Keratinocyte (primary cell): ENCODE measurements around the gene FCRL5. TPM values are rescaled to one million over a fixed set of nuclear protein-coding genes. Genes with fewer than 3 reads are reported as not detected.

Experiments used
- DNase-seq: peaks from one replicate; pipeline ENCODE4 v3.0.0-alpha.2; 2011; ENCODE audit warnings: low read depth, missing footprints, low spot score
- FAIRE-seq: peaks from 2 replicates; lab custom pipeline; 2011; peaks lifted over from hg19 to GRCh38; lab: Jason Lieb, UNC
- H2AFZ ChIP-seq: 2 replicates; pipeline ENCODE4 v1.6.0; 2012; ENCODE audit warnings: low read length, control low read depth, inconsistent platforms; ENCODE audit not compliant: control insufficient read depth
- H3K27ac ChIP-seq: 2 replicates; pipeline ENCODE4 v1.5.1; 2011; ENCODE audit warnings: low read length; ENCODE audit not compliant: control insufficient read depth, insufficient read depth
- H3K27me3 ChIP-seq: 3 replicates; pipeline ENCODE4 v1.6.0; 2011; ENCODE audit warnings: low read length; ENCODE audit not compliant: control insufficient read depth, insufficient read depth; ENCODE audit errors: extremely low read depth
- H3K36me3 ChIP-seq, 2 experiments: 2 replicates in 1 of 2; 3 replicates in 1 of 2; pipeline ENCODE4 v1.5.1; 2011; ENCODE audit warnings: low read length in 2 of 2, mild to moderate bottlenecking in 1 of 2; ENCODE audit not compliant: control insufficient read depth in 2 of 2, insufficient read depth in 2 of 2; ENCODE audit errors: extremely low read depth in 1 of 2
- H3K4me1 ChIP-seq: 3 replicates; pipeline ENCODE4 v1.5.1; 2011; ENCODE audit warnings: low read length; ENCODE audit not compliant: control insufficient read depth, insufficient read depth; ENCODE audit errors: extremely low read depth
- H3K4me2 ChIP-seq: 3 replicates; pipeline ENCODE4 v1.6.0; 2011; ENCODE audit warnings: low read depth, low read length; ENCODE audit not compliant: control insufficient read depth, insufficient read depth; ENCODE audit errors: extremely low read depth
- H3K4me3 ChIP-seq, 3 experiments: fragments of 200-600 bp in 1 of 3; sonication (generic) in 1 of 3; 2 replicates in 2 of 3; 3 replicates in 1 of 3; pipeline ENCODE4 v1.5.1; 2011 to 2016; ENCODE audit warnings: low read length in 3 of 3, mild to moderate bottlenecking in 3 of 3, control low read depth in 2 of 3, inconsistent platforms in 1 of 3, low read depth in 1 of 3, mixed read lengths in 1 of 3, mixed run types in 1 of 3, moderate library complexity in 1 of 3; ENCODE audit not compliant: control insufficient read depth in 2 of 3, insufficient read depth in 2 of 3; ENCODE audit errors: extremely low read depth in 1 of 3
- H3K79me2 ChIP-seq: 2 replicates; pipeline ENCODE4 v1.6.0; 2012; ENCODE audit warnings: low read length; ENCODE audit not compliant: control insufficient read depth, insufficient read depth
- H3K9ac ChIP-seq: 3 replicates; pipeline ENCODE4 v1.6.0; 2011; ENCODE audit warnings: low read length; ENCODE audit not compliant: control insufficient read depth, insufficient read depth; ENCODE audit errors: extremely low read depth
- H3K9me1 ChIP-seq: 3 replicates; pipeline ENCODE4 v1.6.0; 2011; ENCODE audit warnings: low read length; ENCODE audit not compliant: control insufficient read depth, insufficient read depth; ENCODE audit errors: extremely low read depth
- H3K9me3 ChIP-seq: 2 replicates; pipeline ENCODE4 v1.5.1; 2012; ENCODE audit warnings: low read depth, low read length; ENCODE audit not compliant: control insufficient read depth
- H4K20me1 ChIP-seq: 3 replicates; pipeline ENCODE4 v1.6.0; 2011; ENCODE audit warnings: low read length; ENCODE audit not compliant: control insufficient read depth, insufficient read depth; ENCODE audit errors: extremely low read depth
- CTCF ChIP-seq, 3 experiments: IDR thresholded peaks in 1 of 3; conservative IDR thresholded peaks in 1 of 3; optimal IDR thresholded peaks in 1 of 3; 2 replicates in 2 of 3; 3 replicates in 1 of 3; pipeline versions ENCODE3 to v1.5.1; 2011; ENCODE audit warnings: low read length in 3 of 3, mild to moderate bottlenecking in 3 of 3, moderate library complexity in 2 of 3, control low read depth in 1 of 3, inconsistent platforms in 1 of 3; ENCODE audit not compliant: insufficient read depth in 2 of 3; ENCODE audit errors: extremely low read depth in 1 of 3
- EZH2 ChIP-seq: IDR thresholded peaks from one replicate; pipeline ENCODE4 v1.6.1; 2012; ENCODE audit warnings: inconsistent platforms, mild to moderate bottlenecking, low read length, moderate library complexity
- dilution Hi-C: fragments of 300-500 bp; cut with MboI; formaldehyde crosslinking; loops from one replicate; pipeline ENCODE4 v1.7.0; 2020; ENCODE audit warnings: low sequenced_read_pairs; ENCODE audit not compliant: extremely low pct_ligation_motif_present
- polyA plus RNA-seq, 5 experiments: library from polyadenylated mRNA; depleted of rRNA in 3 of 5; stranded (reverse) in 3 of 5; stranded (forward) in 1 of 5; unstranded in 1 of 5; fragments of >200 nt; gene quantifications; 1 replicate in 1 of 5; 2 replicates in 3 of 5; 3 replicates in 1 of 5; pipeline versions ENCODE4 v1.2.1 to v1.2.3, GENCODE V29; 2011 to 2012; ENCODE audit warnings: missing spikeins in 2 of 5, low read depth in 1 of 5, low replicate concordance in 1 of 5

FCRL5 gene
- polyA plus RNA-seq, 1 donor (not counting 4 experiments of a cell fraction or from before 2014, with no cell fraction given), result not detected

GRCh38 chr1:157485793-157486192 lies 66.5 kb downstream of the FCRL5 start:
- Histone ChIP-seq H3K9me3 (no peaks in the 10 kb centered on the region), H3K9ac (no peak overlapping the region), H4K20me1 (no peaks in the 10 kb centered on the region), H3K27ac (no peak overlapping the region), H3K9me1 (no peaks in the 10 kb centered on the region), H3K4me1 (no peaks in the 10 kb centered on the region), H3K4me3 (no peak overlapping the region), H2AFZ (no peak overlapping the region), H3K27me3 (no peaks in the 10 kb centered on the region), H3K36me3 (no peaks in the 10 kb centered on the region), H3K4me2 (no peak overlapping the region), H3K79me2 (no peaks in the 10 kb centered on the region)
- dilution Hi-C loops, result loop anchor here (25.0 kb wide), 1 partner anchor 123 kb away; no protein-coding TSS in a partner anchor
- no peak for TF ChIP-seq CTCF (optimal IDR thresholded peaks at IDR 0.05 in 1 of 3, IDR thresholded peaks at IDR 0.05 in 1 of 3, conservative IDR thresholded peaks at IDR 0.05 in 1 of 3; ENCODE audit: extremely low read depth in 1 of 3, insufficient read depth in 2 of 3, low read length in 3 of 3)
- no peak for TF ChIP-seq EZH2
- FAIRE-seq (no peak), DNase-seq (no peak)

GRCh38 chr1:157484573-157484972 lies 67.7 kb downstream of the FCRL5 start:
- TF ChIP-seq CTCF (optimal IDR thresholded peaks at IDR 0.05 in 1 of 3, IDR thresholded peaks at IDR 0.05 in 1 of 3, conservative IDR thresholded peaks at IDR 0.05 in 1 of 3; ENCODE audit: extremely low read depth in 1 of 3, insufficient read depth in 2 of 3, low read length in 3 of 3) (no peak), EZH2 (no peak)
- dilution Hi-C loops, result loop anchor here (25.0 kb wide), 1 partner anchor 122 kb away; no protein-coding TSS in a partner anchor
- Histone ChIP-seq H2AFZ (no peak overlapping the region), H3K9me1 (no peaks in the 10 kb centered on the region), H4K20me1 (no peaks in the 10 kb centered on the region), H3K9ac (no peak overlapping the region), H3K9me3 (no peaks in the 10 kb centered on the region), H3K4me2 (no peak overlapping the region), H3K79me2 (no peaks in the 10 kb centered on the region), H3K4me3 (no peak overlapping the region), H3K4me1 (no peaks in the 10 kb centered on the region), H3K36me3 (no peaks in the 10 kb centered on the region), H3K27me3 (no peaks in the 10 kb centered on the region), H3K27ac (no peak overlapping the region)
- DNase-seq, result no peak
- no peak for FAIRE-seq
